GM04504 (cell line): Measurements from ENCODE around the gene KSR2.
A peak's percentile ranks its signal among the peaks of the same experiment; 100 is the strongest.
"Not testable (repeated sequence)": the region's sequence is repeated elsewhere in the genome, so short reads cannot be mapped to it uniquely, and the experiment has no call there.

Experiments
- DNase-seq: peaks from one replicate; pipeline ENCODE4 v3.0.0-alpha.2; 2012; ENCODE audit warnings: low read depth

The KSR2 gene

GRCh38 chr12:117857632-117858612 is 110.9 kb downstream of the KSR2 start:
- no peak for DNase-seq

DNA sequence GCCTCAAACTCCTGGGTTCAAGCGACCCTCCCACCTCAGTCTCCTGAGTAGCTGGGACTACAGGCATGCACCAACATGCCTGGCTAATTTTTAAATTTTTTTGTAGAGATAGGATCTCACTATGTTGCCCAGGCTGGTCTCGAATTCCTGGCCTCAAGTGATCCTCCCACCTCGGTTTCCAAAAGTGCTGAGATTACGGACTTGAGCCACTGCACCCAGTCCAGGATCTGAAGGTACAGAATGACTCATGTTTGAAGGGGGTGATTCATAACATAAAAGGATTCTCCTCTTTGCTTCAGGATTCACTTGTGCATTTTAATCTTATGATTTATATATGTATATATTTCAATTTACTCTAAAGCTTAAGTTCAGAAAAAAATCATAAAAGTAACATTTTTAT is 111.7 kb downstream of the KSR2 start:
- DNase-seq: not testable (repeated sequence)

DNA sequence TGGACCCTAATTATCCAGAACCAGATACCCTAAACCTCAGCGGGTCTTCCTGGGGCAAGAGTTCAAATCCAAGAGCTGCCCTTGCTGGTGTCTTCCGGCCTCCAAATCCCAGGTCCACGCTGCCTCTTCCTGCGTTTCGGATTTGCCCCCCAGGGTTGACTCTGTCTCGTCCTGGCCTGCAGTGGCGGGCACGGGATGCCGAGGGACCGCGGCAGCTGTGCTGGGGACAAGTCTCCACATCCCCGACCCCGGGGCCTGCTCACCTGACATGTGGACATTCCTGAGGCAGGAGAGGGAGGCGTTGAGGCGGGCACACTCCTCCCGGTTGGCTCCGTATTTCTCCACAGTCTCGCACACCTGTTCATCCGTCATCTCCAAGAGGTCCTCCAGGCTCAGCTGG is 113.6 kb downstream of the KSR2 start:
- DNase-seq: no peak

DNA sequence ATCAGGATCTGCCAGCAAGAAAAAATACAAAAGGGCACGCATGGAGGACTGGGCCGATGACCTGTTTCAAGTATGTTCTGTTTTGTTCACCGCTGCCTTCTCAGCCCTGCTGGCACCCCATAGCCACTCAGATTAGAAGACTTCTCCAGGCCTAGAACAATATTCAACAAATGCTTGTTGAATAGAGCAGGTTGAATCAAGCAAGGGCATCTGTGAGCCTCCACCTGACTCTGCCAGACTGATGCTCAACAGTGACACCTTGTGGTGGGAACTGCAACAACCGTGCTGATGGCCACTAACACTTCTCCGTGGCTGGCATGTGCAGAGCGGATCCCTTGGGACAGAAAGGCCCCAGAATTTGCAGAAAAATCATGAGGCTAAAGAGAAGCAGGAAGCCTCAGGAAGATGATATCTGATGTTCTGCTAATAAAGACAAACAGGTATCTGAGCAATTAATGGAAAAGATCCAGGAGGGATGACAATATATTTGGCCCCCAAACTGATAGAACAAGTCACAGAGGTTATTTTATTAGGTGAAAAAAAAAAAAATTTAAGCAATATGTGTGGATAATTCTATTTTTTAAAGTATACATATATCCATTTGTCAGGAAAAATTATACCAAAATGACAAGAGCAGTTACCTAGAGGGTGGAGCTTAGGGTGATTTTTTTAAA is 114.3 kb downstream of the KSR2 start:
- no peak for DNase-seq

DNA sequence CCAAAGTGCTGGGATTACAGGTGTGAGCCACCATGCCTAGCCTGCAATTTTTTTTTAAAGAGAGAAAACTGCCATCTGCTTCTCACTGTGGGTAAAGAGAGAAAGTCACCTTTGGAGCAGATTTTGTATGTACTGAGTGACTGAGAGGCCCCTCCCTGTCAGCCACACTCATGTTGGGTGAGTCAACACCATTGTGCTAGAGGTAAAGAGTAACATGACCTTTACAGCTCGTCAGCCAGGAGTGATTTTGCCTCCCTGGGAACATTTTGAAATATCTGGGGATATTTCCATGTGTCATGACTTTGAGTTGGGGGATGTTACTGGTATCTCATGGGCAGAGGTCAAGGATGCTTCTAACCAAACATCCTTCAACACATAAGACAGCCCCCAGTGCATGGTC is 115.2 kb downstream of the KSR2 start:
- DNase-seq: no peak

DNA sequence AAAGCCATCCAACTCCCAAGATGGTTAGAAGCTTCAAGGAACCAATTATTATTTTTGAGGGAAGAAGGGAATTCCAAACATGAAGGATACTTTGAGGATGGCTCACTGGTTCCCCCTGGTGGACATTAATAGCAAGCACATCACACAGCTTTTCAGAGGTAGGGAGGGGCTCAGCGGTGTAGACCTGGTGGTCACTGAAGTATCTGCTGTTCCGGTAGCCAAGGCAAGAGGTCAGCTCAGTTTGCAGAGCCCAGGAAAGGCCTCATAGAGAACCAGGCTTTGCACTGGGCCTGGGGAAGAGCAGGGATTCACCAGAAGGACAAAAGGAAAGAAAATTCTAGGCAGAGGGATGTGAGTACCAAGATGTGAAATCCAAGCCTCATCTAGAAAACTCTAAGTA is 118.7 kb downstream of the KSR2 start:
- DNase-seq: no peak

DNA sequence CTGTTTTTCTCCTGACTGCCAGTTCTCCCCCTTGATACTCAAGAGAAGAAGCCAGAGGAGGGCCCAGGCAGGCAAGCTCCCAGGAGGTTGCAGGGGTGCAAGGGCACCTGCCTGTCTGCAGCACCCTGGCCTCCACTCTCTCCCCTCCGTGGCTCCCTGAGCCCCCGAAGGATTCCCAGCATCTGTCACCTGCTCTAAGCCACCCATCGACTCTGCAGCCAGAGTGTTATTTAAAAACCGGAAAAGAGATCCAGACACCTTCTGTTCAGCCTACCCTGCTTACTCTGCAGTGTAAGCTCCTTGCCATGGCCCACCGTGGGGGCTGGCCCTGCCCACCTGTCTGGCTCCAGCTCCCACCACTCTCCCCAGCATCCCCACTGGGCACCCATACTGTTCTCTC is 121.4 kb downstream of the KSR2 start:
- no peak for DNase-seq

DNA sequence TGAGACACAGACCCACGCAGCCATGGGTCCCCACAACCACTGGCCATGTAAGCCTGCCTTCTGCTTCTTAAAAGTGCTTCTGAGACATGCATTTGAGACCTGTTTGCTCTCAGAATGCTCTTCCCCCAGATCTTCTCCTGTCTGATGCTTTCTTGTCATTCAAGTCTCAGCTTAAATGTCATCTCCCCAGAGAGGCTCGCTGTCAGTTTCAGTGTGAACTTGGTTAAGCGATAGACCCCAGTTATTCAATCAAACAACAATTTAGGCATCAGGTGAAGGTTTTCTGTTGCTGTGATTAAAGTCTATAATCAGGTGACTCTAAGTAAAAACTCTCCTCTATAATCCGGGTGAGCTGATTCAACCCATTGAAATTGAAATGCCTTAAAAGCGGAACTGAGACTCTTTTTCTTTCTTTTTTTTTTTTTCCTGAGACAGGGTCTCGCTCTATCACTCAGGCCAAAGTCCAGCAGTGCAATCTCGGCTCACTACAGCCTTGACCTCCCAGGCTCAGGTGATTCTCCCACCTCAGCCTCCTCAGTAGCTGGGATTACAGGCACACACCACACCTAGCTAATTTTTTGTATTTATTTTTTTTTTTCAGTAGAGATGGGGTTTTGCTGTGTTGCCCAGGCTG is 123.4 kb downstream of the KSR2 start:
- no peak for DNase-seq

- no peak for DNase-seq
Measured at GRCh38 chr12:117844114-117844830, 124.5 kb downstream of the KSR2 start.

GRCh38 chr12:117842630-117843029 is 126.2 kb downstream of the KSR2 start:
- no peak for DNase-seq

- DNase-seq: no peak
Measured at GRCh38 chr12:117842220-117842619, 126.6 kb downstream of the KSR2 start.

DNA sequence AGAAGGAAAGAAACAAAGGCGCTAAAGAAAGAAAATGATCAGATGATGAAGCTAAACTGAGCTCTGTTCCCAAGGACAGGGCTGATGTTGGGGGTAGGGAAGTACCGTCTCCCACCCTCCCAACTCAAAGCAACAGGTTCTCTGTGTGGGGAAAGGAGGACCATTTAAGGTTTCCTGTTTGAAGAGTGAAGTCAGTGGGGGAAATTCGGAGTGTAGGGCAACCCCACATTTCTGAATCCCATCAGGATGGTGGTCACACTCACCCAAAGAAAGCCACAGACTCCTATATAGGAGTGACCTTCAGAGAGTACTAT is 131.1 kb downstream of the KSR2 start:
- no peak for DNase-seq

- peak; percentile 59 for DNase-seq
Measured at GRCh38 chr12:117836999-117837736, 131.6 kb downstream of the KSR2 start.

GRCh38 chr12:117836476-117836875 is 132.3 kb downstream of the KSR2 start:
- no peak for DNase-seq

GRCh38 chr12:117835156-117835555 is 133.6 kb downstream of the KSR2 start:
- DNase-seq: no peak

GRCh38 chr12:117832459-117833457 is 136.0 kb downstream of the KSR2 start:
- DNase-seq: no peak

- no peak for DNase-seq
Measured at GRCh38 chr12:117830471-117830870, 138.3 kb downstream of the KSR2 start.

DNA sequence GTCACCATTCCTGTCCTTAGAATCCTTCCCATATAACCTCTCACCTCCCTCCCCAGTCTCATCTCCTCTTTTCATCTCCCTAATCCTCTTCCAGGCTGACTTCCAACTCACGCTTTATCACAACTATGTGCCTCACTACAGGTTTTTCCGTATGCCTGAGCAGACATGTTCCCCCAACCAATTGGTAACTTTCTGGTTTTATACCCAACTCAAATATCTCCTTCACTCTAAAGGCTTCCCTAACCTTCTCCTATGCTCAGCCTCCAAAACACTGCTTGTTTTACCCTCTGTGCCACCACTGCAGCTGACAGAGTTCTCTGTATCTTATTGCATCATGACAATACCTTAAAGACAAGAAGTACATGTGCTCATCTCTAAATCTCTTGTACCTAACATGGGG is 139.7 kb downstream of the KSR2 start:
- no peak for DNase-seq

DNA sequence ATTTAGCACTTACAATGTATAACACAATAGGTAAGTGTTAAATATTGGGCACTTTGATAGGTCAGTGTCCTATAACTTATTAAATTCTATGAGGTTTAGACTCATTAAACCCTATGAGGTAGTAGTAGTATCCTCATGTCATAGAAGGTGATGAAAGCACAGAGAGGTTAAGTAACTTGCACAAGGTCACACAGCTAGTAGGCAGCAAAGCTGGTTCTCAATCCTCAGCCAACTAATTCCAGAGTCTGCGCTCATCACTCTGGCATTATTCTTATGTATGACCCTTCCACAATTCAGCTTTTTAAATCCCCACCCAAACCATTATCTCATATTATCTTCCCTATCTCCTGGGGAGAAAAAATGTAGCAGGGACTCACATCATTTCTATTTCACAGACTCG is 141.1 kb downstream of the KSR2 start:
- no peak for DNase-seq

GRCh38 chr12:117825827-117826226 is 143.0 kb downstream of the KSR2 start:
- no peak for DNase-seq
